Muscle layer of duodenum (tissue), 2 donors: ENCODE measurements around the gene MRPS7.

Experiments used
- H3K27ac ChIP-seq: one replicate; pipeline ENCODE4 v1.7.0; 2013; ENCODE audit warnings: mild to moderate bottlenecking, low read length
- H3K27me3 ChIP-seq: one replicate; pipeline ENCODE4 v1.7.0; 2013; ENCODE audit warnings: low read depth, mild to moderate bottlenecking, control low read depth, low read length
- H3K36me3 ChIP-seq, 2 donors: one replicate each; pipeline ENCODE4 v1.7.0; 2013; ENCODE audit warnings: low read length in 2 of 2, control low read depth in 1 of 2, mild to moderate bottlenecking in 1 of 2; ENCODE audit not compliant: insufficient read depth in 2 of 2, control insufficient read depth in 1 of 2
- H3K4me1 ChIP-seq, 2 donors: one replicate each; pipeline ENCODE4 v1.7.0; 2013; ENCODE audit warnings: low read length in 2 of 2, mild to moderate bottlenecking in 2 of 2, control low read depth in 1 of 2, moderate library complexity in 1 of 2; ENCODE audit not compliant: insufficient read depth in 2 of 2, control insufficient read depth in 1 of 2
- H3K4me3 ChIP-seq, 2 donors: one replicate each; pipeline ENCODE4 v1.7.0; 2013; ENCODE audit warnings: low read length in 2 of 2, low read depth in 1 of 2, mild to moderate bottlenecking in 1 of 2
- H3K9me3 ChIP-seq, 2 donors: one replicate each; pipeline ENCODE4 v1.7.0; 2013; ENCODE audit warnings: low read length in 2 of 2, control low read depth in 1 of 2, mild to moderate bottlenecking in 1 of 2; ENCODE audit not compliant: control insufficient read depth in 1 of 2
- donor health status: healthy.

MRPS7 gene

DNA sequence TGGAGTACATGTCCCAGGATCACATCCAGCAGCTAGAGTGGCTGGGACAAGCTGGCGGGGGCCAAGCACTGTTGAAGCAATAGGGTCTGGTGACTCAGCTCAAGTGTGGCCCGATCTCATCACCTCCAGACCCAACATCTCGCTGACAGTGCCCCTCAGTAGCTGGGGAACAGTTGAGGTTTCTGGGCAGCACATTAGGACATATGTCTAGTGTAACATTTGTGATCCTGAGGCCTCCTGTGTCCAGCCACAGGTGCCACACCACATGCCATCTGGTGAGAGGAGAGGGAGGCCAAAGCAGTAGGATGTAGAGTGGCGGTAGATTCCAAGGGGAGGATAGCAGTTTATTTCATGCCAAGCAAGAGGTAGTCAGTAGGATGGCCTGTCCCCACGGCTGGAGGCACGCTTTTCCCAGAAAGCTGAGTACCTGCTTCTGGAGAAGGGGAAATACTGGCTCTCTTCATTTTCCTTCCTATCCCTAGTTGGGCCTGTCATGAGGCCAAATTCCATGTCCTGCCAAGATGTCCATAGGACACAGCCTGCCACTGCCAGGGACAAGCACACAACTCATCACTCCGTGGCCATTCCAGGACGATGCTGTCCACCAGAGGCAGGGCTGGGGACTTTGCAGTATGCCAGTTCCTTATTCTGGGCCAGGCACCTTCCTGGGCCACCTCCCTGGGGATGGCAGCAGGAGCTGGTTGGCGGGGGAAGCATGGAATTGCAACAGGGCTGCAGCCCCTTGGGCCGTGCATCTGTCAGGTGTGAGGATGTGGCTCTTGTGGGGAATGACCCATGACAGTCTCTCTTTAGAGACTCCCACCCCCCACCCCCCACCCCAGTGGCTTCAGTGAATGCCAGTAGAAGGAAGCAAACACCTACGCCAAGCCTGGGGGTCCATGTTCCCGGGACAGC, 24.3 kb upstream of the MRPS7 start:
- Histone ChIP-seq H3K4me3 (no peak overlapping the region), H3K36me3 (peaks cover 59 to 88% of the 10 kb centered on the region in 2 donors), H3K27me3 (no peaks in the 10 kb centered on the region), H3K4me1 (no peaks in the 10 kb centered on the region), H3K9me3 (no peaks in the 10 kb centered on the region), H3K27ac (no peak overlapping the region)

DNA sequence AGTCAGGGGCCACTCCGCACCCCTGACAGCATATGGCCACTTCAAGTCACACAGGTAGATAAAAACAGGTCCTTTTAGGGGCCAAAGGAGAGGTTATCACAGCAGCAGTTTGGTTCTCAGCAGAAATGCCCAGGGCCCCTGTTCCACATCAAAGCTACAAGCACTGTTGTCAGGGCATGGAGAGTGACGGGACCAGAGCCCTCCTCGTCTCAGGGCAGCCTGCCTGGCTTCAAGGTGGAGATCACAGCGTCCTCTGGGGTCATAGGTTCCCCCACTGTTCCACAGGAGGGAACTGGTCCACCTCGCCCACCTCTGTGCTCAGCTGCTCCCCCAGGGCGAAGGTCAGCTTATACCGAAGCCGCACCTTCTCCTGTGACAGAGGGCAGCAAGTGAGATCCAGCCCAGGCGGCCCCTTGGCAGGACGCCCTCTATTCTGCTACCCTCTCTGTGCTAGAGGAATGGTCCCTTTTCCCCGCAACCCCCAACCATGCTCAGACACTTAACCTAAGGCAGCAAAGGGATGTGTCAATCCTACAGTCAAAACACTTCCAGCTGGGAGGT, 23.6 kb upstream of the MRPS7 start:
- Histone ChIP-seq H3K27ac (no peak overlapping the region), H3K4me3 (no peak overlapping the region), H3K4me1 (no peaks in the 10 kb centered on the region), H3K9me3 (no peaks in the 10 kb centered on the region), H3K27me3 (no peaks in the 10 kb centered on the region), H3K36me3 (peaks cover 59 to 88% of the 10 kb centered on the region in 2 donors)

DNA sequence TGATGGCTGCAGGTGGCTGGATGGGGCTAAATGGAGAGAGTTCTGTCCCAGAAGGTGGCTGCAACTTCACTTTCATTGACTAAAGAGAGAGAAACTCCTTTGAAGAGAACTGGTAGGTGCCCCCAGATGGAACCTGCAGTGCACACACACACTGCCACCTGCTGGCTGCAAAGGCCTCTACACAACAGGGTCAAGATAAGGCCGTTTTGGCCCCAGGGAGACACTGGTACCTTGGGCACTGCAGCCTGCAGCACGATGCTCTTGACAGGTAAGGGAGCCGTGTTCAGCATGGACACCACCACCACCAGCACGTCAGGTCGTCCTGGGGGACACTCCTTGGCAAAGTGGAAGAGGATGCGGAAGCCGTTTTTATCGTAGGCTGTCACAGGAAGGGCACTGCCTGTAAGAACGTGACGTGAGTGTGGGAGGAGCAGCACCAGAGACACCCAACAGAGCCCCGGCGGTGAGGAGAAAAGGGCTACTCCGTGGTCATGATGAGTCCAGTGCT, 22.9 kb upstream of the MRPS7 start:
- Histone ChIP-seq H3K4me1 (no peaks in the 10 kb centered on the region), H3K27me3 (no peaks in the 10 kb centered on the region), H3K4me3 (no peak overlapping the region), H3K9me3 (no peaks in the 10 kb centered on the region), H3K36me3 (peaks cover 65 to 94% of the 10 kb centered on the region in 2 donors), H3K27ac (no peak overlapping the region)

DNA sequence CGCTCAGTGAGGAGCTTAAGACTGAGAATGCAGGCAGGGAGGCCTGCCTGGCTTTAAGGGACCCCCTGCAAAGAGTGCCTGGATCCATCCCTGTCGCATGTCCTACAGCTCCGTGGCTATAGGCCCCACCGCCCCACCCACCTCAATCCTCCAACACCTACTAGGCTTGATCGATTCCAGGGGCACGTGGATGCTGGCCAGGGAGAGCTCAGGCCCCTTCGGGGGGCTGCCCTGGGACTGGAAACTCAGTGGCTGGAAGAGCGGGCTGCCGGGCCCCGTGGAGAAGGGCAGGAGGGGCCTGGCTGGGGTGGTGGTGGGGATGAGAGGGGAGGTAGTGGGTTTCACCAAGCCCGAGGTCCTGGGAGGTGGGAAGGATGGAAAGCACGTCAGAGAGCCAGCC, 22.5 kb upstream of the MRPS7 start:
- Histone ChIP-seq H3K27me3 (no peaks in the 10 kb centered on the region), H3K27ac (no peak overlapping the region), H3K9me3 (no peaks in the 10 kb centered on the region), H3K4me3 (no peak overlapping the region), H3K4me1 (no peaks in the 10 kb centered on the region), H3K36me3 (peaks cover 68 to 98% of the 10 kb centered on the region in 2 donors)

DNA sequence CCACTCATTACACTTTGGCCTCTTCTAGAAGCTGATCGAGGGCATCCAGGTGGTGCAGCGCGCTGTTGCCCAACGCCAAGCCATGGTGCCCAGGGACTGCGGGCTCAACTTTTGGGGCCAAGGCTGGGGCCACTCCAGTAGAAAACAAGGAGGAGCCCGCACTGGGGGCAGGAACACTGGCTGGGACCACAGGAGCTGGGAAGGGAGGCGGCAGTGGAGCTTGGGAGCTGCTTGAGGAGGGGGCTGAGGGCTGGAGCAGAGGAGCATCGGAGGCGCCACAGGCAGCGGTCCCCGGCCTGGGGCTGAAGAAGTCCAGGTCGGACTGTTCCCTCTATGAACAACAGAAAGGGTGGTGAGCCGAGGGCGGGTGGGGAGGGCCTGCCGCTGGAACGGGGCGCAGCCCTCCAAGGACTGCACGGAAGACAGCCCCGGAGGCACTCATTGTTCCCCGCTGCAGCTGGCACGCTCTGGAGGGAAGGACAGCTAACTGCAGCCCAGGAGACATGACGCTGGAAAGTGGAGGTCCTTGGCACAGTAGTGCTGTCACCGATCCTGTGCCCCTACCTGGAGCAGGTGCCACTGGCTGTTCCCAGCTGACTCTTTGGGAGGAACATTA, 21.8 kb upstream of the MRPS7 start:
- H3K27me3 ChIP-seq: no peaks in the 10 kb centered on the region
- H3K4me3 ChIP-seq: no peak overlapping the region
- no peaks in the 10 kb centered on the region for H3K4me1 ChIP-seq
- no peak overlapping the region for H3K27ac ChIP-seq
- no peaks in the 10 kb centered on the region for H3K9me3 ChIP-seq
- H3K36me3 ChIP-seq: peaks cover 64 to 98% of the 10 kb centered on the region in 2 donors

DNA sequence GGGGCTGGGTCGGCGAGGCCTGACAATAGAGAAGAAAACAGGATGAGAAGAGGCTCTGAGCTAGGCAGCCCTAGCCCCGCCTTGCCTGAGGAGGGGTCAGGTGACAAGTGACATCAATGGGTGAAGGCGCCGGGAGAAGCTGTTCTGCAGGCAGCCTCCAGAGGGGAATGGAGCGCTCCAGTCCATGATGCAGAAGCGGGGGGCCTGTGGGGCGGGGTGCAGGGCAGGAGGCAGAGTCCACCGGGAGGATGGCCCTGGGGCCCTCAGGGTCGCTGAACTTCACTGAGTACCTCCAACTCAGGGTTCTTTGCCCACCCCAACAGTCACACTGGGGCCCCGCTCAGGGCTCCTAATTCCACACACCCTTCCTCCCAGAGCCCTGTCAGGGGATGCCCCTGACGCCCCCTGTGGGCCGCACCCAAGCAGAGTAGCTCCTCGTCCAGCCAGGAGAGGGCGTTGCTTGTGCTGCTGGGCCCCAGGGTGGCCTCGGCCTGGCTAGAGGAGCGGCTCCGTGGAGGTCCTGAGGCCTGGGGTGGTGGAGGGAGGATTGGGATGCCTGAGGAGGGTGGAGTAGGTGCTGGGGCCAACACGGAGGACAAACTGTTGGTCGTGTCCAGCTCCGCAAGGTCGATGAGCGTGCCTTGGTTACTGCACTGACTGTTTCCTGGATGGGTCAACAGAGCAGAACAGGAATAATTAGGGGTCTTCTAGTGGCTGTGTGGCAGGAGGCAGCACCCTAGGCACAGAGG, 21.1 kb upstream of the MRPS7 start:
- Histone ChIP-seq H3K9me3 (no peaks in the 10 kb centered on the region), H3K27me3 (no peaks in the 10 kb centered on the region), H3K27ac (no peak overlapping the region), H3K4me1 (no peaks in the 10 kb centered on the region), H3K4me3 (no peak overlapping the region), H3K36me3 (peaks cover 64 to 98% of the 10 kb centered on the region in 2 donors)

DNA sequence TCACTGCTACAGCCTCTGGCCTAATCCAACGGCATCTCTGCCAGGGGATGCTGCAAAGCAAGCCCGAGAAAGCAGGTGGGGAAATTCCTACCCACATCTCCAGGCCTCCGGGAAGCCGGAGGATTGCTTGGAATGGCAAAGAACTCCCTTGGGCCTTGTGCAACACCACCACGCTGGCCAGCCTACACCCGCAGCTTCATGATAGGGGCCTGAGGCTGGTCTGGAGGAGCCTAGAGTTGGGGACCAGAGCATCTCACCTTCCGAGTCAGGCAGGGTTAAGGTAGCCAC, 20.6 kb upstream of the MRPS7 start:
- Histone ChIP-seq H3K36me3 (peaks cover 68 to 98% of the 10 kb centered on the region in 2 donors), H3K27me3 (no peaks in the 10 kb centered on the region), H3K4me3 (no peak overlapping the region), H3K4me1 (no peaks in the 10 kb centered on the region), H3K27ac (no peak overlapping the region), H3K9me3 (no peaks in the 10 kb centered on the region)

DNA sequence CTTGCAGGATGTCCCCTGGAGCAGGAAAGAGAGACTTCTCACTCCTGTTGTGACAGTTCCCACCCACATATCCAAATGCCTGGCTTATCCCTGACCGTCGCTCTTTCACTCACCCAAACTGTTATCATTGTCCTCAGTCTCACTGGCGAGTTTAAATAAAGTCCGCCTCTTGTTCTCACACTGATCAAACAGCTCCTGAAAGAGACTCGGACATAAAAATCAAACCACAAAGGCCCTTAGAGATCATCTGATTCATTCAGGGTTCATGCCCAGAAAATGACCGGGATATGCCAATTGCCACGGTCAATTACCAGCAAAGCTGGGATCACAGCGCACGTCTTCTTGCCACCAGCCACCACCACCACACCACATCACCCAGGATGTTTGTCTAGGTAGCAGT, 20.2 kb upstream of the MRPS7 start:
- Histone ChIP-seq H3K4me1 (no peaks in the 10 kb centered on the region), H3K27me3 (no peaks in the 10 kb centered on the region), H3K9me3 (no peaks in the 10 kb centered on the region), H3K4me3 (no peak overlapping the region), H3K36me3 (peaks cover 68 to 98% of the 10 kb centered on the region in 2 donors), H3K27ac (no peak overlapping the region)

DNA sequence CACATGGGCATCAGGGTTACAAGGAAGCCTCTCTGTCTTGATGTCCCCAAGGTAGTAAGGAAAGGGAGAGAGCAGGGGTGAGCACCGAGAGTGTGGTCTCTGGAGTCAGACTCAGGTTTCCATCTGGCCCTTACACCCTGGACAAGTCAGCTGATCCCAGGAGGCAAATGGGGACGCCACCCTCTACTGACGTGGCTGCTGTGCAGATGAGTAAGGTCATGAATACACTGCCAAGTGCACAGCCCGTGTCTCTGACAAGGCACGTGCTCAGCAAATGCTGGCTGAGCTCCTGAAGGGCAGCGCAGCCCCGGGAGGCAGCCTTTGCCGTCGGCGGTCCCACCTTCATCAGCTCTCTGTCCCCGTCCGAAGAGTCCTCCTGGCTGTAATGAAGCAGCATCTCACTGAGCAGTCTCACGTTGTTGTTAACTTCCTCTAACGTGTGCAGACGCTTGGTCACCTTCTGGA, 19.7 kb upstream of the MRPS7 start:
- H3K27ac ChIP-seq: no peak overlapping the region
- H3K4me3 ChIP-seq: no peak overlapping the region
- no peaks in the 10 kb centered on the region for H3K4me1 ChIP-seq
- peaks cover 66 to 96% of the 10 kb centered on the region in 2 donors for H3K36me3 ChIP-seq
- no peaks in the 10 kb centered on the region for H3K27me3 ChIP-seq
- no peaks in the 10 kb centered on the region for H3K9me3 ChIP-seq

DNA sequence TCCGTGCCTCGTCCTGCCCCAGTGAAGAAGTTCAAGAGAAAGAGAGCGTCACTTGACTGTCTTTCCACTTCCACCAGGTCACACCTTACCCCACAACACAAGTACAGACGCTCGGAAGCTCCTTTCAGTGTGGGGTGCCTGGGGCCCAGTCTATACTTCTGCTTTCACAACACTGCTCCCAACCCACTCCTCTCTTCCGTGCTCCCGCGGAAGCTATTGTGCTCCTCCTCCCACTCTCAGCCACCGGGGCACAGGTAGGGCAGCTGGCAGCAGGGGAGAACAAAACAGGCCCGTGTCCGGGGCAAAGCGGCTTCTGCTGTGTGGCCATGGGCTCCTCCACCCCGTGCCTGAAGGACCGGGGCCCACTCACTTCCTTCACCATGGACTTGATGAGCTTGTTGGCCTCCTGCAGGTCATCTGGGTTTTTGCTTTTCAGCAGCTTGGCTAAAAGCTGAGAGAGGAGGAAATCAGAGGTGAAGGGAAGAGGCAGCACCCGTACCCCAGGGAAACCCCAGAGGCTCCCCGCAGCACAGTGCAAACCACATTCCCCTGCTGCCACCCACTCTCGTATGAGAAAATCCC, 19.1 kb upstream of the MRPS7 start:
- no peaks in the 10 kb centered on the region for H3K4me1 ChIP-seq

More for the DNA sequence above, 19.1 kb upstream of the MRPS7 start:
- no peaks in the 10 kb centered on the region for H3K27me3 ChIP-seq
- no peaks in the 10 kb centered on the region for H3K9me3 ChIP-seq
- H3K36me3 ChIP-seq: peaks cover 60 to 91% of the 10 kb centered on the region in 2 donors
- H3K4me3 ChIP-seq: no peak overlapping the region
- no peak overlapping the region for H3K27ac ChIP-seq
